H1 (cell line): ENCODE results near the gene EDC3. TPM values are rescaled to one million over a fixed set of nuclear protein-coding genes. Genes with fewer than 3 reads are reported as not detected.

Experiments used
- CTCF ChIA-PET: fragments of 300-600 bp; sonication (Branson Sonifier 250); formaldehyde crosslinking; loops from one replicate; lab custom pipeline; 2021; ENCODE audit not compliant: partially characterized antibody; lab: Charles Lee
- POLR2A ChIA-PET: fragments of 300-600 bp; sonication (Branson Sonifier 250); formaldehyde crosslinking; loops from one replicate; lab custom pipeline; 2021; ENCODE audit warnings: inconsistent platforms; ENCODE audit not compliant: partially characterized antibody; lab: Charles Lee
- DNase-seq, 2 experiments: peaks; one replicate each; pipeline versions ENCODE4 v3.0.0 to v3.0.0-alpha.2; 2010 to 2022; ENCODE audit warnings: low spot score in 2 of 2, low read depth in 1 of 2, mixed read lengths in 1 of 2
- FAIRE-seq: peaks from 2 replicates; lab custom pipeline; 2011; peaks lifted over from hg19 to GRCh38; lab: Jason Lieb, UNC
- H2AFZ ChIP-seq: 2 replicates; pipeline ENCODE4 v1.8.1; 2012; ENCODE audit warnings: low read length, inconsistent platforms
- H2AK5ac ChIP-seq: 2 replicates; pipeline ENCODE4 v1.6.1; 2013; ENCODE audit warnings: low read depth, low read length
- H2BK120ac ChIP-seq: replicated peaks from 2 replicates; pipeline ENCODE3; 2013; ENCODE audit warnings: low read depth, low read length, inconsistent platforms
- H2BK12ac ChIP-seq: 2 replicates; pipeline ENCODE4 v1.6.1; 2013; ENCODE audit warnings: low read depth, low read length
- H2BK15ac ChIP-seq: 2 replicates; pipeline ENCODE4 v1.6.1; 2013; ENCODE audit warnings: low read length
- H2BK20ac ChIP-seq: 2 replicates; pipeline ENCODE4 v1.6.1; 2013; ENCODE audit warnings: low read length
- H2BK5ac ChIP-seq: 2 replicates; pipeline ENCODE4 v1.6.1; 2013; ENCODE audit warnings: low read depth, low read length
- H3K14ac ChIP-seq: 2 replicates; pipeline ENCODE4 v1.6.1; 2013; ENCODE audit warnings: inconsistent platforms; ENCODE audit not compliant: insufficient read length
- H3K18ac ChIP-seq: 2 replicates; pipeline ENCODE4 v1.6.1; 2013; ENCODE audit warnings: low read length; ENCODE audit errors: extremely low read depth
- H3K23ac ChIP-seq: 2 replicates; pipeline ENCODE4 v1.6.1; 2013; ENCODE audit warnings: inconsistent platforms; ENCODE audit not compliant: insufficient read length
- H3K23me2 ChIP-seq: 2 replicates; pipeline ENCODE4 v1.6.1; 2013; ENCODE audit warnings: low read depth, low read length
- H3K27ac ChIP-seq: 2 replicates; pipeline ENCODE4 v1.6.1; 2011; ENCODE audit warnings: low read depth, low read length, inconsistent platforms
- H3K27me3 ChIP-seq, 4 experiments: replicated peaks in 1 of 4; 1 replicate in 1 of 4; 2 replicates in 3 of 4; pipeline versions ENCODE4 v1.6.1 to v1.8.1; 2011 to 2013; ENCODE audit warnings: low read length in 3 of 4, mild to moderate bottlenecking in 3 of 4, inconsistent platforms in 2 of 4, mixed read lengths in 2 of 4, moderate library complexity in 1 of 4; ENCODE audit not compliant: control insufficient read depth in 3 of 4, insufficient read depth in 3 of 4; ENCODE audit errors: extremely low read depth in 1 of 4
- H3K36me3 ChIP-seq, 4 experiments: 2 replicates each; pipeline versions ENCODE4 v1.6.1 to v1.8.1; 2011 to 2013; ENCODE audit warnings: mild to moderate bottlenecking in 4 of 4, low read length in 3 of 4, moderate library complexity in 2 of 4, control low read depth in 1 of 4, inconsistent platforms in 1 of 4; ENCODE audit not compliant: insufficient read depth in 4 of 4, control insufficient read depth in 2 of 4
- H3K4ac ChIP-seq: replicated peaks from 2 replicates; pipeline ENCODE3; 2013; ENCODE audit warnings: low read length, low read depth, mixed read lengths, inconsistent platforms; ENCODE audit not compliant: insufficient read length
- H3K4me1 ChIP-seq, 4 experiments: replicated peaks in 1 of 4; 1 replicate in 1 of 4; 2 replicates in 3 of 4; pipeline versions ENCODE4 v1.6.1 to v1.8.1; 2011 to 2013; ENCODE audit warnings: low read length in 3 of 4, inconsistent platforms in 2 of 4, mixed read lengths in 1 of 4; ENCODE audit not compliant: insufficient read depth in 4 of 4, control insufficient read depth in 3 of 4
- H3K4me2 ChIP-seq, 2 experiments: 2 replicates each; pipeline versions ENCODE4 v1.6.1 to v1.8.1; 2011 to 2013; ENCODE audit warnings: low read depth in 2 of 2, low read length in 2 of 2, control low read depth in 1 of 2, inconsistent platforms in 1 of 2, mild to moderate bottlenecking in 1 of 2; ENCODE audit not compliant: insufficient read depth in 1 of 2
- H3K4me3 ChIP-seq, 4 experiments: fragments of 200-600, 300-600 bp in 1 of 4; sonication (generic), shearing (Covaris generic), sonication (Bioruptor Twin) in 1 of 4; 2 replicates each; pipeline versions ENCODE4 v1.5.1 to v1.8.1; 2011 to 2016; ENCODE audit warnings: low read length in 4 of 4, low read depth in 3 of 4, control low read depth in 2 of 4, inconsistent platforms in 2 of 4, mild to moderate bottlenecking in 2 of 4, mixed read lengths in 1 of 4, moderate library complexity in 1 of 4; ENCODE audit not compliant: insufficient read depth in 2 of 4; ENCODE audit errors: extremely low read depth in 1 of 4
- H3K56ac ChIP-seq: replicated peaks from 2 replicates; pipeline ENCODE3; 2013; ENCODE audit warnings: low read depth, mild to moderate bottlenecking, mixed read lengths, low read length, inconsistent platforms; ENCODE audit not compliant: insufficient read length
- H3K79me1 ChIP-seq: 2 replicates; pipeline ENCODE4 v1.6.1; 2013; ENCODE audit warnings: low read depth, low read length, control low read depth
- H3K79me2 ChIP-seq, 2 experiments: 2 replicates each; pipeline versions ENCODE4 v1.6.1 to v1.8.1; 2012 to 2013; ENCODE audit warnings: low read length in 2 of 2, mild to moderate bottlenecking in 2 of 2, inconsistent platforms in 1 of 2; ENCODE audit not compliant: insufficient read depth in 2 of 2, control insufficient read depth in 1 of 2
- H3K9ac ChIP-seq, 4 experiments: replicated peaks in 1 of 4; 1 replicate in 1 of 4; 2 replicates in 3 of 4; pipeline versions ENCODE4 v1.6.1 to v1.8.1; 2011 to 2013; ENCODE audit warnings: low read depth in 3 of 4, low read length in 3 of 4, control low read depth in 2 of 4, mild to moderate bottlenecking in 2 of 4, moderate library complexity in 2 of 4, inconsistent platforms in 1 of 4; ENCODE audit errors: extremely low read depth in 1 of 4
- H3K9me3 ChIP-seq, 2 experiments: 2 replicates each; pipeline versions ENCODE4 v1.6.1 to v1.8.1; 2012 to 2013; ENCODE audit warnings: mild to moderate bottlenecking in 2 of 2, moderate library complexity in 2 of 2, control low read depth in 1 of 2, inconsistent platforms in 1 of 2, low read depth in 1 of 2, low read length in 1 of 2, mixed read lengths in 1 of 2; ENCODE audit not compliant: insufficient read depth in 2 of 2
- H4K20me1 ChIP-seq, 2 experiments: replicated peaks in 1 of 2; 2 replicates each; pipeline versions ENCODE3 to v1.8.1; 2011 to 2013; ENCODE audit warnings: inconsistent platforms in 2 of 2, low read length in 2 of 2, mild to moderate bottlenecking in 1 of 2; ENCODE audit not compliant: insufficient read depth in 2 of 2, control insufficient read depth in 1 of 2
- H4K5ac ChIP-seq: 2 replicates; pipeline ENCODE4 v1.6.1; 2013; ENCODE audit warnings: low read length, low read depth, mixed read lengths, inconsistent platforms; ENCODE audit not compliant: insufficient read length
- H4K8ac ChIP-seq: 2 replicates; pipeline ENCODE4 v1.8.0; 2013; ENCODE audit warnings: mild to moderate bottlenecking, moderate library complexity, low read length, inconsistent platforms; ENCODE audit not compliant: insufficient read depth; ENCODE audit errors: extremely low read depth
- H4K91ac ChIP-seq: replicated peaks from 2 replicates; pipeline ENCODE3; 2013; ENCODE audit warnings: low read length, mixed read lengths, inconsistent platforms; ENCODE audit not compliant: insufficient read length
- CBX5 ChIP-seq: fragments of 300-800, 300-1000 bp; sonication (generic); IDR thresholded peaks from 2 replicates; pipeline ENCODE4 v1.7.1; 2016; ENCODE audit warnings: antibody characterized with exemption, low read length, low read depth
- CEBPB ChIP-seq: IDR thresholded peaks from 2 replicates; pipeline ENCODE4 v1.6.1; 2012; ENCODE audit warnings: low read depth, low read length
- CHD1 ChIP-seq: IDR thresholded peaks from 2 replicates; pipeline ENCODE4 v1.6.1; 2012; ENCODE audit warnings: low read depth, low read length, improper control_type of control experiment
- CHD2 ChIP-seq: IDR thresholded peaks from 2 replicates; pipeline ENCODE4 v1.6.1; 2012; ENCODE audit warnings: low read length, improper control_type of control experiment
- EGR1 ChIP-seq: IDR thresholded peaks from 2 replicates; pipeline ENCODE4 v1.6.1; 2011; ENCODE audit warnings: low read depth, low read length, borderline replicate concordance
- JUN ChIP-seq: IDR thresholded peaks from 2 replicates; pipeline ENCODE4 v1.6.1; 2011; ENCODE audit warnings: low read depth, mild to moderate bottlenecking, improper control_type of control experiment, low read length
- KDM1A ChIP-seq: fragments of 200-600, 300-600 bp; sonication (generic); IDR thresholded peaks from 2 replicates; pipeline ENCODE4 v1.7.1; 2016; ENCODE audit warnings: mild to moderate bottlenecking, low read length, borderline replicate concordance
- RBBP5 ChIP-seq: IDR thresholded peaks from 2 replicates; pipeline ENCODE4 v1.7.1; 2012; ENCODE audit warnings: low read depth, mild to moderate bottlenecking, inconsistent platforms, low read length, moderate library complexity, borderline replicate concordance
- SIX5 ChIP-seq: IDR thresholded peaks from 2 replicates; pipeline ENCODE4 v1.6.1; 2011; ENCODE audit warnings: mild to moderate bottlenecking, low read depth, low read length
- SP1 ChIP-seq: IDR thresholded peaks from 2 replicates; pipeline ENCODE4 v1.6.1; 2011; ENCODE audit warnings: low read depth, low read length
- SRF ChIP-seq: IDR thresholded peaks from 2 replicates; pipeline ENCODE4 v1.6.1; 2011; ENCODE audit warnings: mild to moderate bottlenecking, low read depth, low read length, moderate library complexity
- SUZ12 ChIP-seq: fragments of 200-600 bp; sonication (generic); IDR thresholded peaks from 2 replicates; pipeline ENCODE4 v1.6.1; 2012; ENCODE audit warnings: mild to moderate bottlenecking, inconsistent platforms, low read length, moderate library complexity, mixed read lengths
- TAF1 ChIP-seq: IDR thresholded peaks from 2 replicates; pipeline ENCODE4 v1.6.1; 2011; ENCODE audit warnings: mild to moderate bottlenecking, low read depth, low read length
- WGBS, 2 experiments: shearing (Covaris generic) in 1 of 2; methylation state at CpG; one replicate each; pipeline versions ENCODE4 v1.1.6 to v1.1.7; 2013 to 2015; ENCODE audit warnings: low lambda C conversion rate in 2 of 2, mixed read lengths in 2 of 2, inconsistent platforms in 1 of 2, low coverage in 1 of 2, missing lambda C conversion rate in 1 of 2; ENCODE audit not compliant: insufficient replicate concordance in 2 of 2, insufficient coverage in 1 of 2, insufficient read length in 1 of 2; ENCODE audit errors: extremely low coverage in 1 of 2, missing lambda C conversion rate in 1 of 2; 5-methylcytosine and 5-hydroxymethylcytosine counted together
- polyA plus RNA-seq, 7 experiments: library from polyadenylated mRNA; depleted of rRNA in 3 of 7; stranded (reverse) in 5 of 7; unstranded in 2 of 7; fragments of >200 nt in 5 of 7; fragments of 200-250 nt in 2 of 7; gene quantifications; 1 replicate in 5 of 7; 2 replicates in 1 of 7; 4 replicates in 1 of 7; pipeline versions ENCODE4 v1.2.1 to v1.2.3, GENCODE V29; 2011 to 2013; ENCODE audit warnings: missing spikeins in 2 of 7, mixed read lengths in 2 of 7
- total RNA-seq: library from RNA; stranded (reverse); fragmentation: NEBNext Ultra II Directional; extraction: Animal tissue kit (Norgen Biotek cat#: 25700); gene quantifications from 2 replicates; pipeline ENCODE4 v1.2.1, GENCODE V29; 2021

The EDC3 gene
- total and polyA plus RNA-seq, 2 of the 8 experiments (the other 6 are each of a cell fraction or from before 2014, with no cell fraction given): 45.0 to 50.8 TPM

- Histone ChIP-seq H3K56ac (no peak overlapping the region), H4K8ac (peak overlapping the region; percentile 20; the same call in 1 of the 2 replicates), H3K4ac (no peak overlapping the region), H2AK5ac (no peak overlapping the region), H2AFZ (no peak overlapping the region), H2BK15ac (no peak overlapping the region), H3K4me1 (peaks cover 0 to 5% (median 2%) of the 10 kb centered on the region in 4 experiments; a peak in 5 of 7 replicates), H3K14ac (no peak overlapping the region), H3K27me3 (peaks cover 0 to 15% (median 11%) of the 10 kb centered on the region in 4 experiments; a peak in 5 of 7 replicates), H3K23ac (no peak overlapping the region), H3K9ac (no peak overlapping the region), H3K36me3 (no peaks in the 10 kb centered on the region), H3K4me3 (no peak overlapping the region), H3K18ac (no peak overlapping the region; the same call in 1 of the 2 replicates), H2BK20ac (no peak overlapping the region), H4K20me1 (peaks cover 11 to 13% of the 10 kb centered on the region in 2 experiments), H3K79me1 (peaks cover 6% of the 10 kb centered on the region), H3K9me3 (no peaks in the 10 kb centered on the region), H2BK5ac (no peak overlapping the region), H2BK120ac (no peak overlapping the region), H3K4me2 (no peak overlapping the region), H3K79me2 (peaks cover 14 to 19% of the 10 kb centered on the region in 2 experiments), H2BK12ac (0 out of 2 replicates have a peak overlapping the region, but pooled peaks have one; percentile 60), H4K5ac (no peak overlapping the region), H3K27ac (no peak overlapping the region), H4K91ac (no peak overlapping the region), H3K23me2 (peaks cover 16% of the 10 kb centered on the region; the same call in 1 of the 2 replicates)
- CTCF ChIA-PET: interaction anchor here (0.8 to 37.5 kb wide), 12 partner anchors 9 to 576 kb away, joined by 3 to 1439 read pairs (median 7); partner anchors contain the start of genes CSK, CYP1A2, EDC3 and SEMA7A
- FAIRE-seq: no peak
- no peak for DNase-seq
- POLR2A ChIA-PET: interaction anchor here (1.0 to 10.0 kb wide), 4 partner anchors 11 to 151 kb away, joined by 3 to 122 read pairs (median 4); partner anchors contain the start of gene ARID3B
- TF ChIP-seq JUN (no peak), SP1 (no peak), TAF1 (no peak), SRF (no peak), CEBPB (no peak), CBX5 (no peak), SUZ12 (no peak), EGR1 (no peak), CHD1 (no peak), SIX5 (no peak), CHD2 (no peak), KDM1A (no peak), RBBP5 (no peak)
- 89% methylated on average over 2 of the region's 2 CpGs; no CpG with 5 or more reads in 1 of the 2 experiments for WGBS, 2 experiments
These were observed 83.1 kb downstream of the EDC3 start for GRCh38 chr15:74612677-74613076.
